Ishikawa (cell line): ENCODE data around the gene D2HGDH.

ENCODE experiments used
- CREB1 ChIP-seq: IDR thresholded peaks from 2 replicates; pipeline ENCODE4 v1.6.1; 2012; ENCODE audit warnings: low read depth
- EGR1 ChIP-seq: IDR thresholded peaks from 2 replicates; pipeline ENCODE4 v1.6.1; 2012
- EP300 ChIP-seq: IDR thresholded peaks from 2 replicates; pipeline ENCODE4 v1.6.1; 2012; ENCODE audit warnings: borderline replicate concordance
- TCF12 ChIP-seq: IDR thresholded peaks from 2 replicates; pipeline ENCODE4 v1.6.1; 2012; ENCODE audit warnings: low read depth
- TEAD4 ChIP-seq: IDR thresholded peaks from 2 replicates; pipeline ENCODE4 v1.6.1; 2012
- YY1 ChIP-seq: IDR thresholded peaks from 2 replicates; pipeline ENCODE4 v1.6.1; 2012; ENCODE audit warnings: low read depth

DNA sequence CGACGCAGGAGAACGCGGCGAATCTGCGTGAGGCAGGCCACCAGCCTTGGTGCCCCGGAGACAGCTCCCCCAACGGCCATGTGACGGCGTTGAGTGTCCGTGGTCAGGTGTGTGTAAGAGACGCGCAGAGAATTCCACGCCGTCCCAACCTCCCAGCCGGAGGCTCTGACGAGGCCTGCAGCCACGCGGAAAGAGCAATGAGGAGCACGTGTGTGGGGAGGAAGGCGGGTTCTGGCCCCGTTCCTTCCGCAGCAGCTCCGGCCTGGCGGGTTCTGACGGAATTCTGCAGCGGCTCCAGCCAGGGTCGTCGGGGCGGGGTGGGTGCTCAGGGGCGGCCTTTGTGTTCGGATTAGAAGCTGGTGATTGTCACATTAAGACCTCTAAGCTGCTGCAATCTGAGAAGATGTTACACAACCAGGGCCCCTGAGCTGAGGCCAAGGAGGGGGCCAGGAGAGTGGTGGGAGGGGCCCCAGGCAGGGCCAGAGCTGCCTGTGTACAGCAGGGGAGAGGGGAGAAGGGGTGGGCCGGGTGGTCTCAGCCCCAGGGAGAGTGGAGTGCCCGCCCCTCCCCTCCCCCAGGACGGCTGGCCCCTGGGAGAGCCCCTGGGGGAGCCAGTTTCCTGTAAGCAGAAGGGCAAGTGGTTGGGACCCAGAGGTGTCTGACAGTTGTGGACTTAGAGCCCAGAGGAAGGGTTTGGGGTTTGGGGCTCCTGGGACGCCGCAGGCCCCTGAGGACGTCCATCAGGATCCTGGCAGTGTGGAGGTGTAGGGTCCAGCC is 37.0 kb downstream of the D2HGDH start:
- TF ChIP-seq EGR1 (no peak), YY1 (no peak), TEAD4 (no peak), CREB1 (no peak), EP300 (no peak), TCF12 (no peak)
